Activated CD4-positive, alpha-beta T cell treated with anti-CD3 and anti-CD28 coated beads for 4 hours (primary cell): ENCODE measurements around the gene GPHN.
"Not testable (repeated sequence)": the region's sequence is repeated elsewhere in the genome, so short reads cannot be mapped to it uniquely, and the experiment has no call there.

ENCODE experiments used
- DNase-seq, 2 donors: peaks; one replicate each; pipeline ENCODE4 v3.0.0-alpha.2; 2020

The GPHN gene

DNA sequence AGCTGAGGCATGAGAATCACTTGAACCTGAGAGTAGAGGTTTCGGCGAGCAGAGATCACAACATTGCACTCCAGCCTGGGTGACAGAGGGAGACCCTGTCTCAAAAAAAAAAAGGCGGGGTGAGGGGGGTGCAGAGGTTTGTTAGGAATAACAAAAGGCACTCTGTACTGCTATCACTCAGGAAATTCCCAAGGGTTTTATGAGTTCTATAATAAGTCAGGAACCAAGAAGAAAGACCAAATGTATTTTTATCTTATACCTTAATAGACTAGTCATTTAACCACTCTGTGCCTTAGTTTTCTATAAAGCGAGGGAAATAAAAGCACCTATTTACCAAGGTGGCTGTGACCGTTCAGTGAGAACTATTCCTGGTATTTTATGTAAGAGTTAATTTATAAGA lies 319.2 kb downstream of the GPHN start:
- DNase-seq: no peak

DNA sequence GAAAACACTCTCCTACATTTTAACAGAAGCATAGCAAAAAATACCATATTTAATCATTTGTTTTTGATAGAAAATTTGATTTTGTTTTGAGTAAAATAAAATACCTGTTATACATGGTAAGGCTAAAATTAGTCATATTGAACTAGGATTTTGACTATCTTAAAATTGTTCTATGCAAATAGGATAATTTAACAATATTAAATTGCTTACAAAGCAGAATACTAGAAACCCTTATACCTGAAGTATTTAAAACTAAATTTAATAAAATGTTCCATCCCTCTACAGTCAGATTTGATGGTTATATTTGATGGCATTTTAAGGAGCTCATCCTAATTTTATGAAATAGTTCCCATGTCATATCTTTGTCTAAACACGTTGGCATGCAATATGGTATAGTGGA lies 323.2 kb downstream of the GPHN start:
- no peak for DNase-seq

DNA sequence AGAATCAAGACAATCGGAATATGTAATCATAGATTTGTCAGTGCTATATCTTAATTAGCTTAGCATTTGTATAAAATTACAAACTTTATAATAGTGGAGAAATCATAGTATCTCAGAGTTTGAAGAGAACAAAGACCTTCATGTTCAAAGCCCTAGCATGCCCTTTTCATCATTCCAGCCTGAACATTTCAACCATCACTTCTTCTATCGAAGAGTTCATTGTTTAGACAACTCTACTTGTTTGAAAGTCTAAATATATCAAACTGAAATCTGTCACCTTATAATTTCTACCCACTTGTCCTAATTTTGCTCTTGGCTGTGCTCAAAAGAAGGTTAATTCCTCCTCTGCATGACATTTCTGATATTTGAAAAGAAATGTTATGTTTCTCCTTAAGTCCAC lies 325.9 kb downstream of the GPHN start:
- DNase-seq: no peak

DNA sequence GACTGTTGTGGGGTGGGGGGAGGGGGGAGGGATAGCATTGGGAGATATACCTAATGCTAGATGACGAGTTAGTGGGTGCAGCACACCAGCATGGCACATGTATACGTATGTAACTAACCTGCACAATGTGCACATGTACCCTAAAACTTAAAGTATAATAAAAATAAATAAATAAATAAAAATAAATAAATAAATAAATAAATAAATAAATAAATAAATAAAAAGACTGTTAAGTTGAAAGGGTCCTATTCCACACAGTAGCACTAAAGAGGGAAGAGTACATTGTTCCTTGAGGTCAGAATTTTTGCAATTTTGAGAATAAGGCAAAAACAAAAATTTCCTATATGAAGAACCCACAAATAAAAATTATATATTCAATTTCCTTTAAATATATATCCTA lies 329.5 kb downstream of the GPHN start:
- DNase-seq: not testable (repeated sequence)

GRCh38 chr14:66842911-66843512 lies 335.1 kb downstream of the GPHN start:
- no peak for DNase-seq

DNA sequence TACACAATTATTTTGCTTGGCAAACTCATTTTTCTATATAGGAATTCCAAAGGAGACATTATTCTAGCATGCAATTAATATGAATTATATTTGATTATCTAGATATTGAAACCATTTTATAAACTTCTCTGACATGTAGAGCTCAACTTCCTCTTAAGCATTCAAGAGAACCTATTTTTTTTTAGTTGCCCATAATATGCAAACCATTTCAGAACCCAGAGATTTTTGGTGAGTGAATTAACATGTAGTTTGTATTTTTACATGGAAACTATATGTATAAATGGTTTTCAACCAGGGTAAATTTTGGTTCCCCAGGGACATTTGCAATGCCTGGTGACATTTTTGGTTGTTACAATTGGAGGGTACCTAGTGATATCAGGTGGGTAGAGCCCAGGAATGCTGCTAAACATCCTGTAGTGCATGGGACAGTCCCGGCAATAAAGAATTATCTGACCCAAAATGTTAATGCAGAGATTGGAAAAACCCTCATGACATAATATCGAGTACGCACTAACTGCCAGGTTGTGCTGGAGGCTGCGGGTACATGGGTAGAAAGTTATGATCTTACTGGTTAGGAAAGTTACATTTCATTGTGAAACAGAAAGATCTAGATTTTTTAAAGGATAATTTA lies 342.4 kb downstream of the GPHN start:
- DNase-seq: no peak

DNA sequence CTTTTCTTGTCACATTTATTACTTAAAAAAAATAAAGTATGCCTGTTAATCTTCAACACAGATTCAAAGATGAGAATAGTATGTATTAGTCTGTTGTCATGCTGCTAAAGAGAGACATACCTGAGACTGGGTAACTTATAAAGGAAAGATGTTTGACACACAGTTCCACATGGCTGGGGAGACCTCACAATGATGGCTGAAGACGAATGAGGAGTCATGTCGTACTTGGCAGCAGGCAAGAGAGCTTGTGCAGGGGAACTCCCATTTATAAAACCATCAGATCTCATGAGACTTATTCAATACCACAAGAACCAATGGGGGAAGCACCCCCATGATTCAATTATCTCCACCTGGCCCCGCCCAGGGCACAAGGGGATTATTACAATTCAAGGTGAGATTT lies 345.4 kb downstream of the GPHN start:
- DNase-seq: no peak

DNA sequence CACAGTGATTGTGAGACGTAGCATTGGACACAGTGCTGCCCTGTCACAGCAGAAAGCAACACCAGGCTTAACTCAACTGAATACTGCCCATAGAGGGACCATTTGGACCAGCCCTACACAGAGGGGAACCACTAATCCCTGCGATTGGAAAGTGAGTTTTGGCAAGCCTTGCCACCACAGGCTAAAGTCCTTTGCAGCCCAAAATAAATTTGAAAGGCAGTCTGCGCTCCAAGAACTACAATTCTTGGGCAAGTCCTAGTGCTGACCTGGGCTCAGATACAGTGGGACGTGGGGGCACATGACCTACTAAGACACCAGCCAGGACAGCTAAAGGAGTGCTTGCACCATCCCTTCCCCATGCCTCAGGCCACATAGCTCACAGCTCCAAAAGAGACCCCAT lies 349.9 kb downstream of the GPHN start:
- DNase-seq: no peak

GRCh38 chr14:66859063-66859671 lies 351.2 kb downstream of the GPHN start:
- DNase-seq: no peak

- DNase-seq: no peak
These were observed 373.6 kb downstream of the GPHN start for GRCh38 chr14:66881596-66881995.

GRCh38 chr14:66884149-66884548 lies 376.2 kb downstream of the GPHN start:
- no peak for DNase-seq

- DNase-seq: no peak
These were observed 392.8 kb downstream of the GPHN start for GRCh38 chr14:66900719-66901118.

DNA sequence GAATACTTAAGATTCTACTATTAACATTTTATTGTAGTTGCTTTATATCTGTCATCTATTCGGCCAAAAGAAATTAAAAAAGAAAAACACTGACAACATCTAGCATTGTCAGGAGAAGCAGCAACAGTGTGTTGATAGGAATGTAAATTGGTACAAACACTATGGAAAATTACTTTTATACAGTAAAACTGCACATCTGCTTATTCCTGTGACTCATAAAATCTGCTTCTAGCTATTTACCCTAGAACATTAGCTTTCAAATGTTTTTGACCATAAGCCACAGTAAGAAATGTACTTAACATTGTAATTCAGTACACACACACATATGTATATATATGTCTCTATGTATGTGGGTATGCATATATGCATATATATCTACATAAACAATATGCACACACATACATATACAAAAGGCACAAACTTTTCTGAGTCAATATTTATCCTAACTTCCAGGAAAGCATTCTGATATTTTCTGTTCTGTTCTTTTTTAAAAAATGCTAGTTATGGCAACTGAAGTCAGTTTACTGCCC lies 402.4 kb downstream of the GPHN start:
- DNase-seq: no peak

GRCh38 chr14:66916421-66916820 lies 408.5 kb downstream of the GPHN start:
- no peak for DNase-seq

- DNase-seq: no peak
These were observed 410.6 kb downstream of the GPHN start for GRCh38 chr14:66918527-66918926.

DNA sequence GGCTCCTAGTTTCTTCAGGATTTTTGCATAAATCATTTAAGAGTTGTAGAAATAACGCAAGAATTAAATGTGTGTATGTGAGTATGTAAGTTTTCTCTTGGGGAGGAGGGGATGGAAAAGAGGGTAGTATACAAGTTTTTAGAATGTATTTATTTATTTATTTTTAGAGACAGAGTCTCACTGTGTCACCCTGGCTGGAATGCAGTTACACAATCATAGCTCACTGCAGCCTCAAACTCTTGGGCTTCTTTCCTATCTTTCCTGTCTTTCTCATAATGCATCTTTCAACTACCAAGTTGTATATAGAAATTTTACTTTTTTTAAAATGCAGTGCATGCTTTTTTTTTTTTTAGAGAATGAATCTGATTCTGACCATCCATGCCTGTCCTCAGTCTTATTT lies 412.2 kb downstream of the GPHN start:
- DNase-seq: no peak

DNA sequence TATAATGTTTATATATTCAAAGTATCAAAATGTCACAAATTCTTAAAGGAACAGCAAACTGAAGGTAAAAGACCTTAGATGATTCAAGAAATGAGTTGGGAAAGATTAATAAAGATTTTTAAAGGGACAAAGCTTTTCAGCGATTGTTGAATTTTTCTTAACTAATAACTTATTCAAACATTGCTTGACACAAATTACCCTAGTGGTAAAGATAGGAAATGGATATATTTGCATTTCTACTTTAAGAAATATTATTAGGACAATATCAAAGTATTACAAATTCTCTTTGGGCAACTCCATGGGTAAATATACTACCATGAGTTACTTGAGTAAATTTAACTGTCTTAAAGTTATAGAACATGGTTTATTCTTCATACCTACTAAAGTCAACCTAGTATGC lies 415.3 kb downstream of the GPHN start:
- DNase-seq: no peak

DNA sequence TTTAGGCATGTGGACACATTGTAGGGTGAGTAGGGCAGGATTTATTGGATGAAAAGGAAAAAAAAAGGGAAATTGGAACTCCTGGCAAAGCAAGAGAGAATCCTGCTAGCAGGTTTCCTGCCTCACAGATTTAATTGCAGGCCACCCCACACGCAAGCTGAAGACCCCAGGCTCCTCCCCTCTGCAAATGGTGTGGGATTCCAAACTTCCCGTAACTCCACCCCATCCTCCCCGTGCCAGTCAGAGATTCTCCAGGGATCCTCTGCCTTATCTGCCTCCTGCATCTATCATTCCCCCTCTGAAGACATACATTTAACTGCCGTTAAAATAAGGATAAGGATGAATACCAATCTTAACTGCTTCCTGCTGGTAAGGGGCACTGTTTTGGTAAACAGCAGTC lies 431.5 kb downstream of the GPHN start:
- no peak for DNase-seq

GRCh38 chr14:66944872-66945271 lies 436.9 kb downstream of the GPHN start:
- DNase-seq: no peak

GRCh38 chr14:66955159-66955558 lies 447.2 kb downstream of the GPHN start:
- no peak for DNase-seq

DNA sequence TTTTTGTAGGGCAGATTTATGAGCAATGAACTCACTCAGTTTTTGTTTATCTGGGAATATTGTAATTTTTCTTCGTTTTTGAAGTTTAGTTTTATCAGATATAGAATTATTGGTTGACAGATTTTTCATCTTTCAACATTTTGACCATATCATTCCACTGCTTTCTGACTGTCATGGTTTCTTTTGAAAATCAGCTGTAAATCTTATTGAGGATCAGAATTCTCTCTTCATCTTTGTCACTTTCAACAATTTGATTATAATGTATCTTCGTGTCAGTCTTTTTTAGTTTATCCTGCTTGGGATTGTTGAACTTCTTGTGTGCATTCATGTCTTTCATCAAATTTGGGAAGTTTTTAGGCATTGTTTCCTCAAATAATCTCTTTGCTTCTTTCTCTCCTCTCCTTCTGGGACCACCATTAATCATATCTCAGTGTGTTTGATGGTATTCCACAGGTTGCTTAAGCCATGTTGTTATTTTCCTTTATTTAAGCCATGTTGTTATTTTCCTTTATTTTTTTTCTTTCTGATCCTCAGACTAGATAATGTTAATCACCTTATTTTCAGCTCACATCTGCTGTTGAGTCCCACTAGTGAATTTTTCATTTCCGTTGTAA lies 451.6 kb downstream of the GPHN start:
- DNase-seq: no peak

DNA sequence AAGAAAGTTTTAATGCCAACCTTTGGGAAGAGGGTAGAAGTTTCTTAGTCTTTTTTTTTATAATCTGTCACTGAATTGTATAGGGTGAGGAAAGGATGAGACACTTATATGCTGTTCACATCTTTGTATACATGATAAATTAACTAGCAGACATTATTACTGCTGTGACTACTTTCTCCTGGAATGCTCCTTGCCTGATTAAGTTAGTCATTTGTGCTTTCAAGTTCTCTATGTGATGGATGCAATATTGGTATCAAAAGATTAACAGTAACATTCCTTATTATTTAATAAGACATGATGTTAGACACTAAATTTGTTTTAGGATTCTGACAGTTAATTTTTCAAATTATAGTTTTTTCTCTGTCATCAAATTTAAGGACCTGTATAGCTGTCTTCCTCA lies 457.9 kb downstream of the GPHN start:
- no peak for DNase-seq

DNA sequence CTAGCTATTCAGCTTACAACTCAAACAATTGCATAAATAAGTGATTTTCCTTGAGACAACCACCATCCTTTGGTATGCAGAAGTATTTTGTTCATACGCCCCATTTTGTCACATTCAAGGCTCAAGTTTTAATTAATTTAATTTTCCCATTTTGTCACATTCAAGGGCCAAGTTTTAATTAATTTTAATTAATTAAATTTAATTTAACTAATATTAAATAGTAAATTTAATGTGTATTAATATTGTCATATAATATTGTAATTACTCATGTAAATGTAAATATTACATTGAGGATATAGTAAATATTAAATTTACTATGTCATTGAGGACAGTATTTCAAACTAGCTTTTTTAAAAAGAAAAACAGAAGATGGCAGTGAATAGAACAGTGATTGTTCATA lies 464.5 kb downstream of the GPHN start:
- no peak for DNase-seq

GRCh38 chr14:66974397-66975025 lies 466.6 kb downstream of the GPHN start:
- DNase-seq: no peak
